WERI-Rb-1 (cell line): ENCODE data around the gene PRMT7.

Experiments used
- DNase-seq: peaks from one replicate; pipeline ENCODE4 v3.0.0-alpha.2; 2020
- H3K27ac ChIP-seq: fragments of 250-450 bp; sonication (Bioruptor Pico); 2 replicates; pipeline ENCODE4 v1.5.1; 2020; ENCODE audit warnings: mild to moderate bottlenecking, moderate library complexity
- H3K27me3 ChIP-seq: fragments of 250-450 bp; sonication (Bioruptor Pico); 2 replicates; pipeline ENCODE4 v1.5.1; 2021; ENCODE audit warnings: mild to moderate bottlenecking, low read depth, moderate library complexity; ENCODE audit not compliant: insufficient read depth, severe bottlenecking
- H3K36me3 ChIP-seq: fragments of 250-450 bp; sonication (Bioruptor Pico); 2 replicates; pipeline ENCODE4 v1.5.1; 2020; ENCODE audit warnings: mild to moderate bottlenecking, moderate library complexity
- H3K4me3 ChIP-seq: 2 replicates; pipeline ENCODE4 v1.5.1; 2011; ENCODE audit warnings: low read depth, mild to moderate bottlenecking, control low read depth, low read length
- H3K9me3 ChIP-seq: fragments of 250-450 bp; sonication (Bioruptor Pico); 2 replicates; pipeline ENCODE4 v1.5.1; 2021; ENCODE audit warnings: mild to moderate bottlenecking, moderate library complexity; ENCODE audit not compliant: severe bottlenecking
- CTCF ChIP-seq: IDR thresholded peaks from 2 replicates; pipeline ENCODE4 v1.5.1; 2011; ENCODE audit warnings: low read depth, mild to moderate bottlenecking, control low read depth, inconsistent platforms, low read length

PRMT7 gene

GRCh38 chr16:68397710-68398201 is 86.9 kb downstream of the PRMT7 start:
- Histone ChIP-seq H3K36me3 (no peaks in the 10 kb centered on the region), H3K27me3 (no peaks in the 10 kb centered on the region)
- no peak for DNase-seq

GRCh38 chr16:68399456-68399855 is 88.6 kb downstream of the PRMT7 start:
- no peaks in the 10 kb centered on the region for H3K36me3 ChIP-seq
- DNase-seq, result no peak
- H3K9me3 ChIP-seq, result no peaks in the 10 kb centered on the region
- no peaks in the 10 kb centered on the region for H3K27me3 ChIP-seq
- no peak for TF ChIP-seq CTCF
- no peak overlapping the region for H3K27ac ChIP-seq
- no peak overlapping the region for H3K4me3 ChIP-seq

More at GRCh38 chr16:68397710-68398201, 86.9 kb downstream of the PRMT7 start:
- Histone ChIP-seq H3K4me3 (no peak overlapping the region), H3K27ac (no peak overlapping the region), H3K9me3 (no peaks in the 10 kb centered on the region)
- no peak for TF ChIP-seq CTCF

- DNase-seq, result no peak
- no peaks in the 10 kb centered on the region for H3K27me3 ChIP-seq
- TF ChIP-seq CTCF, result no peak
- no peak overlapping the region for H3K27ac ChIP-seq
- H3K4me3 ChIP-seq, result no peak overlapping the region
- H3K9me3 ChIP-seq, result no peaks in the 10 kb centered on the region
- no peaks in the 10 kb centered on the region for H3K36me3 ChIP-seq
These were observed 89.5 kb downstream of the PRMT7 start for GRCh38 chr16:68400083-68400923.

GRCh38 chr16:68400924-68401460 is 90.2 kb downstream of the PRMT7 start:
- Histone ChIP-seq H3K9me3 (no peaks in the 10 kb centered on the region), H3K36me3 (no peaks in the 10 kb centered on the region), H3K27ac (no peak overlapping the region), H3K27me3 (no peaks in the 10 kb centered on the region), H3K4me3 (no peak overlapping the region)
- no peak for DNase-seq
- TF ChIP-seq CTCF, result no peak

GRCh38 chr16:68401871-68402747 is 91.3 kb downstream of the PRMT7 start:
- Histone ChIP-seq H3K36me3 (no peaks in the 10 kb centered on the region), H3K27ac (no peak overlapping the region), H3K27me3 (no peaks in the 10 kb centered on the region), H3K9me3 (no peaks in the 10 kb centered on the region), H3K4me3 (no peak overlapping the region)
- no peak for TF ChIP-seq CTCF
- DNase-seq, result no peak
